ENCODE measurements around the gene VDAC2.
A peak's percentile ranks its signal among the peaks of the same experiment; 100 is the strongest.

Gene VDAC2

GRCh38 chr10:75233444-75234016, 22.9 kb downstream of the VDAC2 start:
- peak; percentile 1; the same call in 2 of the 3 replicates for ATAC-seq
- TF ChIP-seq TSHZ2 (CRISPR knock-in tag; IDR thresholded peaks at IDR 0.05) = no peak
- no peak for TF ChIP-seq ARNTL (CRISPR knock-in tag; IDR thresholded peaks at IDR 0.05; ENCODE audit: borderline replicate concordance, low read depth)
- TF ChIP-seq CSDC2 (CRISPR knock-in tag; IDR thresholded peaks at IDR 0.05) = no peak
- no peak for TF ChIP-seq RARB (CRISPR knock-in tag; IDR thresholded peaks at IDR 0.05)
- no peak for TF ChIP-seq ZC3H10 (CRISPR knock-in tag; IDR thresholded peaks at IDR 0.05)
- no peak for TF ChIP-seq ZNF8 (CRISPR knock-in tag; IDR thresholded peaks at IDR 0.05)
- no peak for TF ChIP-seq TCF4 (CRISPR knock-in tag; IDR thresholded peaks at IDR 0.05; ENCODE audit: borderline replicate concordance)
- no peak for TF ChIP-seq GLIS3 (CRISPR knock-in tag; IDR thresholded peaks at IDR 0.05)
- no peak for TF ChIP-seq ZFP30 (CRISPR knock-in tag; IDR thresholded peaks at IDR 0.05)
- TF ChIP-seq SNAI2 (CRISPR knock-in tag; IDR thresholded peaks at IDR 0.05) = no peak
- no peak for TF ChIP-seq OSR1 (CRISPR knock-in tag; IDR thresholded peaks at IDR 0.05)
- TF ChIP-seq CSRNP3 (CRISPR knock-in tag; IDR thresholded peaks at IDR 0.05) = no peak
- TF ChIP-seq BACH2 (CRISPR knock-in tag; IDR thresholded peaks at IDR 0.05; ENCODE audit: borderline replicate concordance) = no peak
- no peak for TF ChIP-seq ZNF565 (CRISPR knock-in tag; conservative IDR thresholded peaks at IDR 0.05; ENCODE audit: low read depth)
- no peak for TF ChIP-seq ZFP3 (CRISPR knock-in tag; IDR thresholded peaks at IDR 0.05)
- no peak for TF ChIP-seq CREB5 (CRISPR knock-in tag; IDR thresholded peaks at IDR 0.05; ENCODE audit: low read depth)

- peak; percentile 74 for ATAC-seq
Measured at GRCh38 chr10:75234017-75234682, 23.6 kb downstream of the VDAC2 start.

GRCh38 chr10:75234683-75235374, 24.2 kb downstream of the VDAC2 start:
- TF ChIP-seq ZC3H10 (CRISPR knock-in tag; IDR thresholded peaks at IDR 0.05) (no peak), CSRNP3 (CRISPR knock-in tag; IDR thresholded peaks at IDR 0.05) (no peak), POU6F1 (CRISPR knock-in tag; IDR thresholded peaks at IDR 0.05; ENCODE audit: borderline replicate concordance, low read depth) (no peak), GLIS3 (CRISPR knock-in tag; IDR thresholded peaks at IDR 0.05) (no peak), PATZ1 (CRISPR knock-in tag; IDR thresholded peaks at IDR 0.05; ENCODE audit: borderline replicate concordance) (no peak), TCF4 (CRISPR knock-in tag; IDR thresholded peaks at IDR 0.05; ENCODE audit: borderline replicate concordance) (no peak), ARNTL (CRISPR knock-in tag; IDR thresholded peaks at IDR 0.05; ENCODE audit: borderline replicate concordance, low read depth) (no peak), OSR1 (CRISPR knock-in tag; IDR thresholded peaks at IDR 0.05) (no peak), ISL1 (CRISPR knock-in tag; IDR thresholded peaks at IDR 0.05) (no peak), ZFP30 (CRISPR knock-in tag; IDR thresholded peaks at IDR 0.05) (no peak), ZNF565 (CRISPR knock-in tag; conservative IDR thresholded peaks at IDR 0.05; ENCODE audit: low read depth) (no peak), RARB (CRISPR knock-in tag; IDR thresholded peaks at IDR 0.05) (no peak), PPARA (CRISPR knock-in tag; IDR thresholded peaks at IDR 0.05; ENCODE audit: borderline replicate concordance) (no peak), ESRRG (CRISPR knock-in tag; IDR thresholded peaks at IDR 0.05) (no peak), ZNF70 (CRISPR knock-in tag; IDR thresholded peaks at IDR 0.05) (no peak), ZFP3 (CRISPR knock-in tag; IDR thresholded peaks at IDR 0.05) (no peak), TOX (CRISPR knock-in tag; IDR thresholded peaks at IDR 0.05; ENCODE audit: borderline replicate concordance) (no peak), BACH2 (CRISPR knock-in tag; IDR thresholded peaks at IDR 0.05; ENCODE audit: borderline replicate concordance) (no peak), SNAI2 (CRISPR knock-in tag; IDR thresholded peaks at IDR 0.05) (no peak)
- peak; percentile 11 for ATAC-seq

More at GRCh38 chr10:75234017-75234682, 23.6 kb downstream of the VDAC2 start:
- TF ChIP-seq SNAI2 (CRISPR knock-in tag; IDR thresholded peaks at IDR 0.05) = no peak
- TF ChIP-seq ISL1 (CRISPR knock-in tag; IDR thresholded peaks at IDR 0.05) = no peak
- TF ChIP-seq OSR1 (CRISPR knock-in tag; IDR thresholded peaks at IDR 0.05) = no peak
- no peak for TF ChIP-seq TOX (CRISPR knock-in tag; IDR thresholded peaks at IDR 0.05; ENCODE audit: borderline replicate concordance)
- no peak for TF ChIP-seq ZC3H10 (CRISPR knock-in tag; IDR thresholded peaks at IDR 0.05)
